Hematopoietic multipotent progenitor cell (in vitro differentiated cells): ENCODE data around the gene FAM193B. TPM values are rescaled to one million over a fixed set of nuclear protein-coding genes. Genes with fewer than 3 reads are reported as not detected.
"Not testable (repeated sequence)": the region's sequence is repeated elsewhere in the genome, so short reads cannot be mapped to it uniquely, and the experiment has no call there.

ENCODE experiments used
- DNase-seq, 3 donors: peaks; one replicate each; pipeline ENCODE4 v3.0.0-alpha.2; 2011 to 2015; ENCODE audit warnings: low read depth in 2 of 3, low spot score in 2 of 3
- total RNA-seq: library from RNA; depleted of rRNA; stranded (reverse); fragments of >200 nt; gene quantifications from one replicate; pipeline ENCODE4 v1.2.3, GENCODE V29; 2012

The FAM193B gene
- total RNA-seq, 1 donor, result 35.5 TPM

DNA sequence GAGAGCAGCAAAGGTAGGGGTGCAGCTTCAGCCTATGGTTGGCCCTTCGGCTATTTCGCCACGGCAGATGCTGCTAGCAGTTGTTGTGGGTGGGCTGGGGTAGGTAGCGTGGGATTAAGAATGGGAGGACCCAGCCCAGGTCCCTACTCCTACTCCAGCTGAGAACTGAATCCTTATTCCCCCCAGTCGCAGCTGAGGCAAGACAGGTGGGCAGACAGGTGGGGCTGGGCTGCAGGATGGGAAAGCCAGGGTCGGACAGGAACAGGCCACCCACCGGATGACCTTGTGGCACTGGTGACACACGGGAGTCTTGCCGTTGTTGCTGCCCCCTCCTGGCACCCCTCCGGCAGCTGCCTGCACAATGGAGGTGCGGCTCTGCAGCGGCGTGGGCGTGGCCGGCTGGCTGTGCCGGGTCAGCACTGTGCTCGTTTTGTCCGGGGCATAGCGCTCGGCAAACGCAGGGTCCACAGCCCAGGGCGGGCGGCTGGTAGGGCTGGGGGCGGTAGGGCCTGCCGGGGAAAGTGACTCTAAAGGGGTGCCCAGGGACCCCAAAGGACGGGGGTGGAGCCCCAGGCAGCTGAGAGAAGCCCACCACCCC is 65.1 kb downstream of the FAM193B start:
- no peak for DNase-seq

DNA sequence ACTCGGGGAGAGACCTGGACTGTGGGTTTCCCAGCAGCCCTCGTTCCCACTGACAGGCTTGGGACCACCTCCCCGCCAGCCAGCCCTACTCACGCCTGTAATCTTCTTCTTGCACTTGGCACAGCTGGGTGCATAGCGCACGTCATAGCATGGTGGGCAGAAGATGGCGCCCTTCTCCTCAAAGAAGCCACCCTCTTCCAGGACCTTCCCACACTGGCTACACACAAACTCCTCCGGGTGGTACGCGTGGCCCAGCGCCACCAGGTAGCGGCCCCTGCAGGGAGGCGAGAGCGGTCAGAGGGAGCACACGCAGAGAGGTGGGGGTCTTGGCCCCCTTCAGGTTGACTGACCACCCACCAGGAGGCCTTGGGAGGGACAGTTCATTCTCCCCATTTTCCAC is 66.4 kb downstream of the FAM193B start:
- DNase-seq, result no peak

DNA sequence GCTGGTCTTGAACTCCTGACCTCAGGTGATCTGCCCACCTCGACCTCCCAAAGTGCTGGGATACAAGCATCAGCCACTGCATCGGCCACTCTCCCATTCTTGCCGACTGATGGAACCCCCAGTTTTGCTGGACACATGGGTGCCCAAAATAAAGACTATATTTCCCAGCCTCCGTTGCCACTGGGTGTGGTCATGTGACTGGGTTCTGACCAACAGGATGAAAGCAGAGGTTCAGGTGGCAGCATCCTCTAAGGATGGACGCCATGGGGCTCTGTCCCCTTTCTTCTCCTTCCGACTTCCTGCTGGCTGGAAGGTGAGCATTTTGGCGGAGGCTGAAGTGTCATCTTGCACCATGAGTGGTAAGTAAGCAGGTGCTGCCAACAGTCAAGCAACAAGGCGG is 67.2 kb downstream of the FAM193B start:
- no peak for DNase-seq

DNA sequence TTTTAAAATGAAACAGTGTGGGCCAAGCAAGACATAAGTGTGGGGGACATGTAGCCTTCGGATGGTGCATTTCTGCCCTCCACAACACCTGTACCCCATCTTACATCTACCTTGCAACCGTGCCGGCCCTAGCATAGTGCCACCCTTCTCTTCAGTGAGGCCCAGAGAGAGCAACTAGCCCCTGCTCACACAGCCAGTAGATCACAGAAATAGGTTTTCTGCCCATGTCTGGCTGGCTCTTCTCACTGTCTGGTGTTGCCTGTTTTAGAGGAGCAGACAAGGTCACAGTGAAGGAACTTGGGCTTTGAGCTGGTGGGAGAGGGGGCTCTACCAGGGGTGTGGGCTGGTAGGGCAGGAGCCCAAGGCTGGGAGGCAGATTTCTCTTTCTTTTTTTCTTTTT is 68.1 kb downstream of the FAM193B start:
- DNase-seq, result no peak

DNA sequence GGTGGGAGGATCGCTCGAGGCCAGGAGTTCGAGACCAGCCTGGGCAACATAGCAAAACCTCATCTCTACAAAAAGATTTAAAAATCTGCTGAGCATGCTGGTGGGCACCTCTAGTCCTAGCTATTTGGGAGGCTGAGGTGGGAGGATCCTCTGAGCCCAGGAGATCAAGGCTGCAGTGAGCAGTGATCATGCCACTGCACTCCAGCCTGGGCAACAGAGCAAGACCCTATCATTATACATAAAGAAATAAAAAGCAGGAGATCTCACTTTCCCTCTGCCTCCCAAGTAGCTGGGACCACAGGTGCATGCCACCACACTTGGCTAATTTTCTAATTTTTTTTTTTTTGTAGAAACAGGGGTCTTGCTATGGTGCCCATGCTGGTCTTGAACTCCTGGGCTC is 68.6 kb downstream of the FAM193B start:
- not testable (repeated sequence) for DNase-seq

DNA sequence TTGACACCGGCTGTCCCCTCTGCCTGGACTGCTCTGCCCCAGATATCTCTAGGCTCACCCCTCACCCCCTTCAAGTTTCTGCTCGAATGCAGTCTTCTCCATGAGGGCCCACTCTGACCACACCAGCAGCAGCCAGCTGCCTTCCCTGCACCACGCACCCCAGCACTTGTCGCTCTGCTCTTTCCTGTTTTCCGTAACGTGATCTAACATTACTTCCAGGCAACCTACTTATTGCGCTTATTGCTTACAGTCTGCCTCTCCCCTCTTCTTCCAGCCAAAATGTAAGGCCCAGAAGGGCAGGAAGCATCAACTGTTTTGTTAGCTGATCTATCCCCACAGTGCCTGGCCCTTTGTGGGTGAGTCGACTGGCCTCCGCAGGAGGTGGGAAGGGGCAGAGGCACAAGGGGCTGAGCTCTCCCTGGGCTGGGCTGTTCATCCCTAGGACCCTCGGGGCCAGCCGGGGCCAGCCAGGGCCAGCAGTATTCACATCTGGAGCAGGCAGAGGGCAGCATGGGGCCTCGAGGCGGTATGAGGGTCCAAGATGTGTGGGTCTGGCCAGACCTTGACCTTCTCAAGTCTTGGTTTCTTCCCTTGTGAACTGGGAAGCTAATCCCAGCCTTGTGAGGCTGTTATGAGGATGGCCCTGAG is 69.3 kb downstream of the FAM193B start:
- DNase-seq, result no peak

DNA sequence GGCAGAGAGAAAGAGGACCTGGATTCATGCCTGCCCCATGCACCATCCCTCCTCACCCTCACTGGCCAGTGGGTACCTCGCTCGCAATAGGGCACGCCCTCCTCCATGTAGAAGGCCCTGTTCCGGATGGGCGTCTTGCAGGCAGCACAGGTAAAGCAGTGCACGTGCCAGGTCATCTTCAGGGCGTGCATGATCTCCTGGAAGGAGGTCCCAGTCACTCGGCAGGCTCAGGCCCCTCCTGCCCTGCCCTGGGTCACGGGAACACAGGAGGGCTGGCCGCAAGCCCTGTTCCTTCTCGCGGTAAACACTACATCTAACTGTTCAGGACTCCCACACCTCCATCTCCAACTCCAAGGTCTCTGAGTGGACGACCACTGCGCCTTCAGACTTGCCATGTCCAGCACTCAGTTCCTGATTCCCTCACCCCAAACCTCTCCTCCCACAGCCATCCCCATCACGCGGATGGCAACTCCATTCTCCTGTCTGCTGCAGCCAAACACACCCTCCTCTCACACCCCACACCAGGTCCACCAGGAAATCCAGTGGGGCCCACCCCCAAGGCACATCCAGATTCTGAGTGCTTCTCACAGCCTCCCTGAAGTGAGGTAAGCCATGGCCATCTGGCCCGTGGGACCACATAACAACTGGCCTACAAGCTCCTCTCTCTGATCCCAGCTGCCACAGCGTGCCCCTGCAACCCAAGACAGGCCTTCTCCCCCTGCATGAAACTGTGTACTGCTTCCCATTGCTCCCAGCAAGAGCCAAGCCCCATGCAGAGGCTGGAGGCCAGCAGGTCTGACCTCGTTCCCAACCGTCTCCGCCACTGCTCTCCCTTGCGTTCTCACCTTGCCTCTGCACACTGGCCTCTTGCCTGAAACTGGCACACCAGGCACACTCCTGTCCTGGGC is 70.1 kb downstream of the FAM193B start:
- DNase-seq, result no peak

DNA sequence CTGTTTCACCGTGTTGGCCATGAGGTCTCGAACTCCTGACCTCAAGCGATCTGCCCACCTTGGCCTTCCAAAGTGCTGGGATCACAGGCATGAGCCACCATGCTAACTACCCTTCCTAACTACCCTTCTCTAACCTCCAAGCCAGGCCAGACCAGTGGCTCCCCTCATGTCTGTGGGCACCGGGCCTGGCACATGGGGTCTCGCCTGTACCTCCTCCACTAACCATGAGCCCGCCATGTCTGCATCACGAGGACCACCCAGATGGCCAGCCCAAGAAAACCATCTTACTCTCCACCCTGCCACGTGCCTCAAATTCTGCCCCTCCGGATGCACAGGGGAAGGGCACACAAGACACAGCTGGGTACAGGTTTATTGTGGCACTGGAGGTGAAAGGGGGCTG is 71.3 kb downstream of the FAM193B start:
- no peak for DNase-seq

DNA sequence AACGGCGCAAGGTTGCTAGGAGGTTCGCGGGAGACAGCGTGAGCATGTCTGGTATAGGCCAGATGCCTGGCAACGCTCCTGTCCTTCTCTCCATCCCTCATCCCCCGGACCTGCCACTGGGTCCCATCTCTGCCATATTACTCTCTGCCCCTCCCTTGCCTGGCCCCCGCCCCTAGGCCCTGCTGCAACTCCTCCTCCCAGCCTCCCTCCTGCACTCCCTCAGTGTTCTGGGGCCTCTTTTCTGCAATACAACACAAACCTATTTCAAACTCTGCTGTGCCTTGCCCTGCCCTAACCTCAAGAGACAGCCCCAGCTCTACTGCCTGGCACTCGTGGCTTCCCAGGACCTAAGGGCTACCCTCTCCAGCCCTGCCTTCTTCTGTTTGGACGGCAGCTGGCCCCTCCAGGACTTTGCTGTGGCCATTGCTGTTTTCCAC is 72.0 kb downstream of the FAM193B start:
- DNase-seq, result no peak

DNA sequence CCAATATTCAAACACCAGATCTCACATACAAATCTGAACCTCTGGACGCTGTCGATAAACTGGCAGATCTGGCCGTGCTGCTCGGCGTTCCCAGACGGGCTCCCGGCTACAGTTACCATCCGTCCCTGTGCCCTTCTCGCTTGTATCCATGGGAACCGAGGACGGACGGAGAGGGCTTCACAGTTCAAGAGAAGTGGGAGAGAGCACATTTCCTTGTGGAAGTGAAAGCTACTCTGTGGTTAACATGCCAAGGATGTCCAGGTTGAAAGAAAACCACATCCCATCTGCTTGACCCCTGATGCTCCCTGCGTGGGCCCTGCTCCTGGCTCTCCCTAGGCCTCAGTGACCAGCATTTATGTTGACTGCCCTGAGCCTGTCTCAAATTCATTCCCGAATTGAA is 74.6 kb downstream of the FAM193B start:
- DNase-seq, result no peak

DNA sequence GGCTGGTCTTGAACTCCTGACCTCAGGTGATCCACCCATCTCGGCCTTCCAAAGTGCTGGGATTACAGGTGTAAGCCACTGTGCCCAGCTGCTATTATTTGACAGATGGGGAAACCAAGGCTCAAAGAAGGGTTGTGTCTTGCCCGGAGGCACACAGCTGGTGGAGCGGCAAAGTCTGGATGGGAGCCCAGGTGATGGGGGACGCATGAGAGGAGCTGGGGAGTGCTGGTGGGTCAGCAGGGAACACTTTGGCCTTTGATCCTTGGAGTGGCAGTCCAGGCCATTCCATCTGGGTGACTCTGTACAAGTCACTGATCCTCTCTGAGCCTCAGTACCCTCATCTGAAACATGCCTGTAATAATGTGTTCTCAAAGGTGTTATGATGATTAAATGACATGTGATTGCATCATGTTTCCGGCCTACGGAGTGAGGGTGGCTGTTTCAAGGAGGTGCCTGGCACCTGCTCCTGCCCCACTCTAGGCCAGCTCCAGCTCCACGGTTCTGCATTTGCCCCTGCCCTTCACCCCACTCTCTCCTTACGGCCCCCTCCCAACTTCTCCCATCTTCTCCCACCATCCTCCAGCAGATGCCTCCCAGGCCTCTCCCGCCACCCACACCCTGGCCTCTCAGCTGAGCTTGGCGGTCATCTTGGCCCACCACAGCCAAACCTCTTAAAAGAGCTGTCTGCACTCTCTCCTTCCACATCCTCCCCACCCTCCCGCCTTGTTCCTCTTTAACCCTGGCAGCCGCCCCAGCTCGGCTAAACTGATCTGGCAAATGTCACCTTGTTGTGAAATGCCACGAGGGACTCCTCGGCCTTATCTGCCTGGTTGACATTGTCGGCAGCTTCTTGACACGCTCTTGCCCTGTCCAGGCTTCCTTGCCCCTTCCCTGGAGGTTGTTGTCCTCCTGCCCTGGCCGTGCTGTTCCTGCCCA is 75.4 kb downstream of the FAM193B start:
- peak in 2 of 3 donors; percentile 75 to 83 for DNase-seq

DNA sequence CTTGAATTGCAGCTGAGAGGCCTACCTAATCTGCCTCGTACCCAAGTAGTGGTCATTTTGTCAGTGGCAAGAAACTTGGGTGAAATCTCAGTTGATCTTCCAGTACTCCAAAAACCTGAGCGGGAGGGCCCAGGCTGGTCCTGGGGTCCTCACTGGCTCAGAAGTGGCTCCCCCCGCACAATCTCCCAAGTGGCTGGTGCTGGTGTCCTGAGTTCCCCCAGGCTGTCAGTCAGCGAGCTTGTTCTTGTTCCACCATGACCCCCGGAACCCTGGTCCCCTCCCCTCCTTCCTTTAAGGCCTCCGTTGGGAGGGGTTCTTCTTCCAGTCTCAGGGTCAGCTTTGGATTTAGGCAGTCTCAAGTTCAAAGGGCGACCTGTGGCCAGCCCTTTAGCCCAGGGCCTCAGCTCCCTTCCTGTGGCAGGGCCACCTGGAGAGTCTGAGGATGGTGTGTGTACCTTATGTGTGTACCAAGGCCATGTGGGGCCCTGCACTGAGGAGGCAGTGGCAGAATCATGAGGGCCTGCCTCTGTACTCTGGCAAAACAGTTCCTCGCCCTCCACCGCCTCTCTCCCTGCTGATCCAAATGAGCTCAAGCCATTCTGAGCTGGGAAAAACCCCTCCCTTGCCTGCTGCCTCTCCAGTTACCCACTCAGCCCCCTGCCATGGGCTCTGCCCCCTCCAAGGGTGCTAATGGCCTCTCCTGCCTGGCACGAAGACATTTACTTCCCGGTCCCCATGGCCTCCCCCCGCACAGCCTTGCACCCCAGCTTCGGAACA is 76.5 kb downstream of the FAM193B start:
- DNase-seq, result no peak

DNA sequence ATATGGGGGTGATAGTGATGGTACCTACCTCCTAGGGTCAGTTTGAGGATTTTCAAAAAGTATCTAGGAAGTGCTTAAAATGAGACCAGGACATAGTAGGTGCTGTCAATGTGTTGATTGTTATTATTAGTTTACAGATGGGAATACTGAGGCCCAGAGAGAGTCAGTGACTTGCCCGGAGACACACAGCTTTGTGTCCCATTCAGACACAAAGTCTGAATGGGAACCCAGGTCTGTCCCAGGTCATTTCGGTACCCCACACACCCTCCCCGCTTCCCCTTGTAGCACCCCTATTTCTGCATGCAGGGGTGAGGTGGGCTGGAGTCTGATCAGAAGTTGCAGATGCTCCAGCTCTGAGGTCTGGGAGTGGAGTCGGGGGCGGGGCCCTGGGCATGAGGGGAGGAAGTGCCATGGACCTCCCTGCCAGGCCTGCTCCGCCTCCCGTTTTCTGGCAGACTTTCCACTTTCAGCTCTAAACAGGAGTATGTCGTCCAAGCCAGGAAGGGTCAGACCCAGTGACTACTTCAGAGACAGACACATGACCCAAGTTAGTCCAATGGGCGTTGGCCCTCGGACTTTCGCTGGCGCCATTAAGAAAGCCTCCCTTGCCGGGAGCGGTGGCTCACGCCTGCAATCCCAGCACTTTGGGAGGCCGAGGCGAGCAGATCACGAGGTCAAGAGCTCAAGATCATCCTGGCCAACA is 77.7 kb downstream of the FAM193B start:
- DNase-seq, result no peak

DNA sequence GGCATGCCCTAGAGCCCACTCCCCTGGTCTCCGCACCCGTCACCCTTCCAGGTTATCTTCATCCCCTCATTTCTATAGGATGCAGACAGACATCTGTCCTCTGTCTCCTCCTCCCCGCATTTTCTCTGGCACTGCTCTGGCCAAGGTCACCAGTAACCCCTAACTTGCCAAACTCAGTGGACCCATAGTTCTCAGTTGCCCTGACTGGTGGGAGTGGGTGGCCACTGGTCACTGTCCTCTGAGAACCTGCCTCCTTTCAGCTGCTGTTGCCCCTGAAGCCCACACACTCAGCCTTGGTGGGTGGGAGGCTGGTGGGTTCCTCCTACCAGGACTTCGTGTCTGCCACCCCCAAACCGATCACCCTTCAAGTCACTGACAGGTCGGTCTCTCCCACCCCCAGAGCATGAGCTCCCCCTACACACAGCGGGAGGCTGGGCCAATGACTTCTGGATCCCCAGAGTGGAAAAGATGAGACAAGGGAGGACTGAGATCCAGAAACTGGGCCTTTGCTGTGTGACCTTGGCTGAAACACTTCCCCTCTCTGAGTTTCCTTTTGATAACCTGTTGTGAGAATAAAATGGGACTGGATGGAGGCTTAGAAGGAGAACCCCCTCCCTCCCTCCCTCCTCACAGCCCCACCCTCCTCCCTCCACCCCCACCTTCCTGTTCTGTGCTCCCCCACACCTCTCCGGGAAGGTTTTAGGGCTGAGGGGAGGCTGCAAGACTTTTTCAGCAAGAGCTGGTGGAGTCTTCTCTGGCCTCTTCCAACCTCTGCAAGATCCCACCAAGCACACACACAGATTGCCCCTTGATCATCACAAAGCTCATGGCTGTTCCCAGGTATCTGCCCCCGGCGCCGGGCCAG is 78.6 kb downstream of the FAM193B start:
- no peak for DNase-seq

DNA sequence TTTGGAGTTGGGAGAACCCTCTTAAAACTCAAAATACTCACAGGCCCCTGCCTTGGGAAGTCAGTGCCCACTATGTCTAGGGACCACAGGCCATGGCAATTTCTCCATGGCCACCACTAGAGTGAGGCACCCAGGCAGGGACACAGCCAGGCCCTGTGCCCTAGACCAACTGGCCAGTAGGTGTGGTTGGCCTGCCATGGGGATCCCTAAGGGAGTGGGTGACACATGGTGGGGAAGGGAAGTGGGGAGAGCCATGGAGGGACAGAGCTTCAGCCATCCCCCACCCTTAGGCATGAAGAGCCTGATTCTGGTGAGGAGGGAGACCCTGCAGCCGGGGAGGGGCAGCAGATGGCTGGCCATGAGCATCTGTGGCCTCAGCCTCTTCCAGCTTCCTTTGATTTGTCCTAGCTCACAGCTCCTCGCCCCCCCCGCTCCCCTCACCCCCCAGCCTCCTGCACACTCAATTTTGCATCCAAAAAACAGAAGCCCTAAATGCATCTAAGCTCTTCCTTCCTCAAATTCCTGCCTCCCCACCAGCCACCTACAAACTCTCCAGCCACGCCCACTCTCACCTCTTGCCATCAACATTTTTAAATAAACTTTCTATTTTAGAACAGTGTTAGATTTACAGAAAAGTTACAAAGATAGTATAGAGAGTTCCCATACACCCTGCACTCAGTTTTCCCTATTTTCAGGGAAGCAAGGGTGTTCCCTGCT is 79.4 kb downstream of the FAM193B start:
- DNase-seq, result no peak

DNA sequence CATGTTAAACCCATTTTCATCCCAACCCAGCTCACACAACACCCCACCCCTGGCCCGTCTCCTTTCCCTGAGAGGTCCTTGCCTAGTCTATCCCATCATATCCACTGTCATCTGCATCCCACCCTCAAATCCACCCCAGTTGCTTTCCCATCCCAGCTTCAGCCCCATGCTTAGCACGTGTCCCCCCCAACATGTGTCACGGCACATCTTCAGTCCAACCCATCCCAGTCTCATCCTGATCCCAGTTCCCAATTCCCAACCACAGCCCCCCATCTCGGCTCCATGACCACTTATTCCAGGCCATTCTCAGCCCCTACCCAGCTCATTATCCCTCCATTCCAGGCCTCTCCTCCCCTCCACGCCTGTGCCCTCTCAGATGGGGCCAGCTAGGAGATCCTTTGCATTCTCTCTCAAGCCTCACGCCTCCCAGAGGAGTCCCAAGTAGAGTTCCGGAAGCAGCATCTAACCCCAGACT is 80.3 kb downstream of the FAM193B start:
- DNase-seq, result no peak

DNA sequence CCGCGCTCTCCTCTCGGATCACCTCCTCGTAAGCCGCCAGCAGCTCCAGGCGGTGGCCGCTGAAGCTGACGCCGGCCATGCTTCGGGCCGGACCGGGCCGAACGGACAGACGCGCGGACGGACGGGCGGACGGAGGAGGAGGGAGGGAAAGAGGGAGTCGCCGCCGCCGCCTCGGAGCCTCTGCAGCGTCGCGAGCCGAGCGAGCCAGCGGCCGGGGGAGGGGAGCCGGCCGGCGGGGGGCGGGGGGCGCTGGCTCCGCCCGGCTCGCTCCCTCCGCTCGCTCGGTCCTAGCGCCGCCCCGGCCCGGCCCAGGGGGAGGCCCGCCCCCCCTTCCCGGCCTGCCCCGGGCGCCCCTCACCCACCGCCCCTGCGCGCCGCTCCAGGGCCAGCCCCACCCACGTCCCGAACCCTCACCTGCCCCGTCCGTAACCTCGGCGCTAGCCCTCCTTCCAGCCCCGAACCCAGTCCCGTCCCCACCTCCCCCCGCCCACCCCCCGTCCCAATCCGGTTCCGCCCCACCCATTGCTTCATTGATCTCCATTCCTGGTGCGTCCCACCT is 80.8 kb downstream of the FAM193B start, which contains the start of gene DBN1:
TSS of gene DBN1 (minus strand) at position 192 of the 559 bp plus-strand sequence. CDS start at position 79, 113 bp downstream.
- no peak for DNase-seq
